GM13976 (cell line): ENCODE data around the gene MRPL34.

Source experiments
- DNase-seq: peaks from one replicate; pipeline ENCODE4 v3.0.0; 2012; ENCODE audit warnings: low spot score
- in situ Hi-C: fragments of 300-500 bp; cut with MboI; formaldehyde crosslinking; loops from one replicate; pipeline ENCODE4 v1.12.0; 2022; ENCODE audit warnings: low sequenced_read_pairs, mixed read lengths, inconsistent platforms; ENCODE audit not compliant: unreplicated experiment
- TF ChIP-seq, protein P1 (sequence below): IDR thresholded peaks from 2 replicates; pipeline ENCODE4 v1.5.1; 2012; ENCODE audit warnings: borderline replicate concordance, mild to moderate bottlenecking; ENCODE audit not compliant: insufficient read depth; ENCODE audit errors: extremely low read depth, missing control alignments, control extremely low read depth

MRPL34 gene

DNA sequence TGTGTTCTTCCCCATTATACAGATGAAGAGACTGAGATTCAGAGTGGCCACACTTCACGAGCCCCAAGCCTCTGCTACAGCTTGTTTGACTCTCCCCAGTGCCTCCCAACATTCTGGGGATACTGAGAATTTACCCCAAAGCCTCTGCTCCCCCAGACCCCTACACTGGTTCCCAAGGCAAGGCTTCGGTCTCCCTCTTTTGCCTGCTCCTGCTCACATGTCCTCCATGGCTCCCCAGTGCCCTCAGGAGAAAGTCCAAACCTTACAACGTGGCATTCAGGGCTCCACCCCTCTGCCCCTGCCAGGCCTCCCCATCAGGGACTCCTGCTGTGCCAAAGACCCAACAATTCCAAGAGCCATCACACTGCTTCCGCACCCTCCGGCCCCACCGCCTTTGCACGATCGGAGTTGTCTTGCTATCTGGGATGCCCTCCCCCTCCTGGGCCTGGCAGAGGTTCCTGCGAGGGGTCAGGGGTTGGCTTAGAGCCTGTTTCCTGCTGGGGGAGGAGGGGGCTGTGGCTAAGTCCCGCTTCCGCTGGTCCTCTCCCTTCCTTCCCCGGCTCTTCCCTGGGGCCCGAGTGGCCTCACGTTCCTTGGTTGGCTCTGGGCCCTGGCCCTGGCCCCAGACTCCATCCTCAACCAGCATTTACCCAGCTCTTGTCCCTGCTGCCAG is 47.1 kb downstream of the MRPL34 start:
- no peak for DNase-seq
- TF ChIP-seq, protein P1, sequence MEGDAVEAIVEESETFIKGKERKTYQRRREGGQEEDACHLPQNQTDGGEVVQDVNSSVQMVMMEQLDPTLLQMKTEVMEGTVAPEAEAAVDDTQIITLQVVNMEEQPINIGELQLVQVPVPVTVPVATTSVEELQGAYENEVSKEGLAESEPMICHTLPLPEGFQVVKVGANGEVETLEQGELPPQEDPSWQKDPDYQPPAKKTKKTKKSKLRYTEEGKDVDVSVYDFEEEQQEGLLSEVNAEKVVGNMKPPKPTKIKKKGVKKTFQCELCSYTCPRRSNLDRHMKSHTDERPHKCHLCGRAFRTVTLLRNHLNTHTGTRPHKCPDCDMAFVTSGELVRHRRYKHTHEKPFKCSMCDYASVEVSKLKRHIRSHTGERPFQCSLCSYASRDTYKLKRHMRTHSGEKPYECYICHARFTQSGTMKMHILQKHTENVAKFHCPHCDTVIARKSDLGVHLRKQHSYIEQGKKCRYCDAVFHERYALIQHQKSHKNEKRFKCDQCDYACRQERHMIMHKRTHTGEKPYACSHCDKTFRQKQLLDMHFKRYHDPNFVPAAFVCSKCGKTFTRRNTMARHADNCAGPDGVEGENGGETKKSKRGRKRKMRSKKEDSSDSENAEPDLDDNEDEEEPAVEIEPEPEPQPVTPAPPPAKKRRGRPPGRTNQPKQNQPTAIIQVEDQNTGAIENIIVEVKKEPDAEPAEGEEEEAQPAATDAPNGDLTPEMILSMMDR, result no peak
- in situ Hi-C loops, result no loop called here

DNA sequence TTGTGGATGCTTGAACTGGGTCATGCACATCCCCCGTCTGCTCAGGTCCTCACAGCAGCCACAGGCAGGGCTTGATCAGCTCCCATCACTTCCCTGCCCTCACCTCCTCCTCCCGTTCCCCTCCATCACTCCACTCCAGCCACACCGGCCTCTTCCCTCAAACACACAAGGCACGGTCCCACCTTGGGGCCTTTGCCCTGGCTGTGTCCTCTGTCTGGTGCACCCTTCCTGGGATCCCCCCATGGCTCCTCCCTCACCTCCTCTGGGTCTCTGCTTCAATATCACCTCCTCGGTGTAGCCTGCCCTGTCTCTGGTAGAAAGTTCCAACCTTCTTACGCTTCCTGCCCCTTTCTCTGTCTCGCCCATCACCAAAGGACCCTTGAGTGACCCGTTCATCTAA is 47.7 kb downstream of the MRPL34 start:
- TF ChIP-seq, protein P1, result no peak
- in situ Hi-C loops, result no loop called here
- no peak for DNase-seq
